A673 (cell line): Measurements from ENCODE around the gene RSKR. TPM values are rescaled to one million over a fixed set of nuclear protein-coding genes. Genes with fewer than 3 reads are reported as not detected.

Source experiments
- BruUV-seq: library from RNA; stranded (reverse); fragments of 400-500 nt; replicated peaks from 2 replicates; lab custom pipeline; 2021; lab: Mats Ljungman, UMichigan
- CTCF ChIA-PET: fragments of 300-600 bp; sonication (Branson Sonifier 250); formaldehyde crosslinking; loops from one replicate; lab custom pipeline; 2022; ENCODE audit warnings: antibody characterized with exemption; lab: Charles Lee
- POLR2A ChIA-PET: fragments of 300-600 bp; sonication (Branson Sonifier 250); formaldehyde crosslinking; loops from one replicate; lab custom pipeline; 2022; ENCODE audit warnings: antibody characterized with exemption; ENCODE audit not compliant: low non-redundant PET; lab: Charles Lee
- DNase-seq: peaks from one replicate; pipeline ENCODE4 v3.0.0-alpha.2; 2015; ENCODE audit warnings: low spot score
- H3K27ac ChIP-seq: fragments of 200-600 bp; sonication (generic); 2 replicates; pipeline ENCODE4 v1.5.1; 2016; ENCODE audit warnings: mixed run types, low read depth, mild to moderate bottlenecking, mixed read lengths, antibody characterized with exemption, low read length; ENCODE audit not compliant: poor library complexity, severe bottlenecking
- H3K27me3 ChIP-seq: fragments of 200-600 bp; sonication (generic); replicated peaks from 2 replicates; pipeline ENCODE4 v1.6.1; 2017; ENCODE audit warnings: mixed run types, low read depth, mild to moderate bottlenecking, mixed read lengths, antibody characterized with exemption, low read length; ENCODE audit not compliant: insufficient read depth, poor library complexity
- H3K36me3 ChIP-seq: fragments of 200-600 bp; sonication (generic); 2 replicates; pipeline ENCODE4 v1.6.1; 2016; ENCODE audit warnings: mixed run types, mild to moderate bottlenecking, mixed read lengths, antibody characterized with exemption, low read length; ENCODE audit not compliant: insufficient read depth, poor library complexity, severe bottlenecking
- H3K4me1 ChIP-seq: fragments of 200-600 bp; sonication (generic); 2 replicates; pipeline ENCODE4 v1.6.1; 2017; ENCODE audit warnings: mixed run types, mild to moderate bottlenecking, mixed read lengths, antibody characterized with exemption, low read length; ENCODE audit not compliant: insufficient read depth, poor library complexity, severe bottlenecking
- H3K4me3 ChIP-seq: fragments of 200-600 bp; sonication (generic); 2 replicates; pipeline ENCODE4 v1.5.1; 2016; ENCODE audit warnings: low read depth, mixed run types, mild to moderate bottlenecking, mixed read lengths, low read length; ENCODE audit not compliant: poor library complexity, severe bottlenecking
- H3K9me3 ChIP-seq: fragments of 200-600 bp; sonication (generic); 2 replicates; pipeline ENCODE4 v1.6.1; 2016; ENCODE audit warnings: mixed run types, low read depth, mild to moderate bottlenecking, mixed read lengths, antibody characterized with exemption, low read length; ENCODE audit not compliant: poor library complexity, severe bottlenecking
- EZH2 ChIP-seq: fragments of 200-600 bp; sonication (generic); IDR thresholded peaks from 2 replicates; pipeline ENCODE4 v1.6.1; 2017; ENCODE audit warnings: borderline replicate concordance, low read depth, mild to moderate bottlenecking, mixed read lengths, antibody characterized with exemption, low read length; ENCODE audit not compliant: poor library complexity, severe bottlenecking
- intact Hi-C: fragments of 100-400 bp; cut with micrococcal nuclease; formaldehyde crosslinking; loops from one replicate; pipeline ENCODE4 v1.10.0; 2022; ENCODE audit not compliant: unreplicated experiment
- total RNA-seq: library from RNA; stranded (reverse); gene quantifications from 2 replicates; pipeline ENCODE4 v1.2.3, GENCODE V29; 2021
- TF ChIP-seq, protein P1 (sequence below): fragments of 300-800, 200-600 bp; sonication (generic); conservative IDR thresholded peaks from 2 replicates; pipeline ENCODE4 v1.5.1; 2017; ENCODE audit warnings: low read depth, mild to moderate bottlenecking, antibody characterized with exemption, low read length, moderate library complexity, mixed read lengths

Gene RSKR
- total RNA-seq, 1 experiment from 2014 or later = 36.8 TPM

DNA sequence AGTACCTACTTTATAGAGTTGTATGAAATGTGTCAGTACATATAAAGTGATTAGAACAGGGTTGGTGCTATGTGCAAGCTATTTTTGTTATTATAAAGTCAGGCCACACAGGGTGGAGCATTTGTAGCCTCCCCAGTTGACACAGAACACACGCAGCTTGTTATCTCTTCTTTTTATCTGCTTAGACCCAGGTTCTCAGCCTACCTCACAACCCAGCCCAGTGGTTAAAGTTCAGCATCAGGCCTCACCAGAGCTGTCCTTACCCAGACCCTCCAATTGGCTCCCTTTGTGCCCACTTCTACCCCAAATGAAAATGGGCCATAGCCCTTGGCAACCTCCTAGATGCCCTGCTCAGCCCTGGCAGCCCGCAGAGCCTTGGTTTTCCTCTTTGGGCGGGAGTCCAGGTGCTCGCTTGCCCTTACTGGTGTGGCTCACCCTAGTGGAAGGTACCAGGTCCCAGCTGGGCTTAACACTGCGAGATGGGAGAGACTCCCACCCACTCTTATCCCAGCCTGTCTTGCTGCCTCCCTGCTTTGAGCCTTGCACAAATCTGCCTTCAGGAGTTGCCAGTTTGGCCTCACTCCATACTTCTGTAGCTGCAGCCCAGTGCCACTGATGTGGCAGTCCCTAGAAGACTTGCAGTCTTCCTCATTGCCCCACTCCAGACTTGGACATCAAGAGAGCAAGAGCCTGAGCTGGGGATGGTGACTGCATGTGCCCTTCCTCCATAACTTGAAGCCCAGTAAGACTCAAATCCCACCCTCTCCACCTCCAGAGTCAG is 41.5 kb downstream of the RSKR start:
- Histone ChIP-seq H3K4me1 (peaks cover 22% of the 10 kb centered on the region), H3K9me3 (no peaks in the 10 kb centered on the region), H3K36me3 (peaks cover 7% of the 10 kb centered on the region), H3K27me3 (no peaks in the 10 kb centered on the region), H3K27ac (peak overlapping the region; percentile 28), H3K4me3 (peak overlapping the region; percentile 81)
- no TSS peak for BruUV-seq
- no peak for DNase-seq
- intact Hi-C loops = no loop called here
- TF ChIP-seq EZH2 = no peak
- TF ChIP-seq, protein P1, sequence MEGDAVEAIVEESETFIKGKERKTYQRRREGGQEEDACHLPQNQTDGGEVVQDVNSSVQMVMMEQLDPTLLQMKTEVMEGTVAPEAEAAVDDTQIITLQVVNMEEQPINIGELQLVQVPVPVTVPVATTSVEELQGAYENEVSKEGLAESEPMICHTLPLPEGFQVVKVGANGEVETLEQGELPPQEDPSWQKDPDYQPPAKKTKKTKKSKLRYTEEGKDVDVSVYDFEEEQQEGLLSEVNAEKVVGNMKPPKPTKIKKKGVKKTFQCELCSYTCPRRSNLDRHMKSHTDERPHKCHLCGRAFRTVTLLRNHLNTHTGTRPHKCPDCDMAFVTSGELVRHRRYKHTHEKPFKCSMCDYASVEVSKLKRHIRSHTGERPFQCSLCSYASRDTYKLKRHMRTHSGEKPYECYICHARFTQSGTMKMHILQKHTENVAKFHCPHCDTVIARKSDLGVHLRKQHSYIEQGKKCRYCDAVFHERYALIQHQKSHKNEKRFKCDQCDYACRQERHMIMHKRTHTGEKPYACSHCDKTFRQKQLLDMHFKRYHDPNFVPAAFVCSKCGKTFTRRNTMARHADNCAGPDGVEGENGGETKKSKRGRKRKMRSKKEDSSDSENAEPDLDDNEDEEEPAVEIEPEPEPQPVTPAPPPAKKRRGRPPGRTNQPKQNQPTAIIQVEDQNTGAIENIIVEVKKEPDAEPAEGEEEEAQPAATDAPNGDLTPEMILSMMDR = no peak
- ChIA-PET POLR2A (no interaction called here), CTCF (no interaction called here)

- TF ChIP-seq EZH2 = no peak
- TF ChIP-seq, protein P1 = no peak
- Histone ChIP-seq H3K9me3 (no peaks in the 10 kb centered on the region), H3K36me3 (peaks cover 3% of the 10 kb centered on the region), H3K27ac (peak within 1 kb of the TSS; percentile 65), H3K4me3 (peak within 1 kb of the TSS; percentile 81), H3K27me3 (no peaks in the 10 kb centered on the region), H3K4me1 (peaks cover 15% of the 10 kb centered on the region)
- intact Hi-C loops = loop anchor here (2.0 kb wide), 1 partner anchor 19 kb away; the partner anchor contains the start of gene UNC119
- ChIA-PET CTCF (no interaction called here), POLR2A (interaction anchor here (0.6 kb wide), 2 partner anchors 271 to 1365 kb away, joined by 3 to 11 read pairs; no protein-coding TSS in a partner anchor)
- BruUV-seq = no TSS peak
- DNase-seq = peak; percentile 97
These were observed 42.4 kb downstream of the RSKR start, which contains the start of gene PIGS for GRCh38 chr17:28571361-28572122. Gene PIGS, minus strand, starts transcription at chr17:28571524. Its CDS starts 28 bp downstream, at chr17:28571496.

DNA sequence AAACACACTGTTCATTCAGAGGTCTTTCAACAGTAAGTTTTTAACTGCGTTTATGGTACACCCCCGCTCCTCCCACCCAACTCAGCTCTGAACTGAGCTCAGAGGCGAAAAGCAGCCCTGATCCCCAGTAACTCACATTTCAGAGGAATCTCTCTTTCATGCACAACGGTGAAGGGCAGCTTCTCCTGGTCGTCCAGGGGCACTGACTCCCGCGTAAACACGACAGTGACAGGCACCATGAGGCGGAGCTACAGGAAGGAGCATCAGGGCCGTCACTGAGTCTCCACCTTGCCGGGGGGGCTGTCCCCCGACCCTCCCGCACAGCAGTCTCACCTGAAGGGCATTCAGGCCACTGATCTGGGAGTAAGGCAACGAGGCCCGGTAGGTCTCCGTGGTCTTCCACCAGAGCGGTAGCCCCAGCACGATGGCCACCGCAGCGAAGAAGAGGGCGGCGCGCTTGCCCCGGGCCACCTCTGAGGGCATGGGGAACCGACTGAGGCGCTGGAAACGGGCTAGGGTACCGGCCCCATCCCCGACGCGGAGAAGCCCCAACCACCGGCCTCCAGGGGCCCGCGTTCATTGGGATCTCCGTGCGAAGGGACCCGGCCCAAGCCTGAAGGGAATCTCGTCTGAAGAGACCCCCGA is 43.1 kb downstream of the RSKR start:
- Histone ChIP-seq H3K27me3 (no peaks in the 10 kb centered on the region), H3K27ac (peak overlapping the region; percentile 65), H3K9me3 (no peaks in the 10 kb centered on the region), H3K36me3 (peaks cover 3% of the 10 kb centered on the region), H3K4me1 (peaks cover 15% of the 10 kb centered on the region), H3K4me3 (peak overlapping the region; percentile 81)
- DNase-seq = peak; percentile 46
- TF ChIP-seq, protein P1 = no peak
- TF ChIP-seq EZH2 = no peak
- ChIA-PET CTCF (no interaction called here), POLR2A (interaction anchor here (0.6 kb wide), 2 partner anchors 272 to 1364 kb away, joined by 3 to 11 read pairs; no protein-coding TSS in a partner anchor)
- no TSS peak for BruUV-seq
- intact Hi-C loops = loop anchor here (2.0 kb wide), 1 partner anchor 18 kb away; the partner anchor contains the start of gene UNC119
